Stimulated activated CD4-positive, alpha-beta T cell treated with anti-CD3 and anti-CD28 coated beads, Interleukin-2, amount 100 ng/mL, for 24 hours (primary cell): ENCODE measurements around the gene OR4K14.
"Not testable (repeated sequence)": the region's sequence is repeated elsewhere in the genome, so short reads cannot be mapped to it uniquely, and the experiment has no call there.

Source experiments
- DNase-seq, 2 donors: peaks; one replicate each; pipeline ENCODE4 v3.0.0-alpha.2; 2020

OR4K14 gene, protein sequence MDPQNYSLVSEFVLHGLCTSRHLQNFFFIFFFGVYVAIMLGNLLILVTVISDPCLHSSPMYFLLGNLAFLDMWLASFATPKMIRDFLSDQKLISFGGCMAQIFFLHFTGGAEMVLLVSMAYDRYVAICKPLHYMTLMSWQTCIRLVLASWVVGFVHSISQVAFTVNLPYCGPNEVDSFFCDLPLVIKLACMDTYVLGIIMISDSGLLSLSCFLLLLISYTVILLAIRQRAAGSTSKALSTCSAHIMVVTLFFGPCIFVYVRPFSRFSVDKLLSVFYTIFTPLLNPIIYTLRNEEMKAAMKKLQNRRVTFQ

DNA sequence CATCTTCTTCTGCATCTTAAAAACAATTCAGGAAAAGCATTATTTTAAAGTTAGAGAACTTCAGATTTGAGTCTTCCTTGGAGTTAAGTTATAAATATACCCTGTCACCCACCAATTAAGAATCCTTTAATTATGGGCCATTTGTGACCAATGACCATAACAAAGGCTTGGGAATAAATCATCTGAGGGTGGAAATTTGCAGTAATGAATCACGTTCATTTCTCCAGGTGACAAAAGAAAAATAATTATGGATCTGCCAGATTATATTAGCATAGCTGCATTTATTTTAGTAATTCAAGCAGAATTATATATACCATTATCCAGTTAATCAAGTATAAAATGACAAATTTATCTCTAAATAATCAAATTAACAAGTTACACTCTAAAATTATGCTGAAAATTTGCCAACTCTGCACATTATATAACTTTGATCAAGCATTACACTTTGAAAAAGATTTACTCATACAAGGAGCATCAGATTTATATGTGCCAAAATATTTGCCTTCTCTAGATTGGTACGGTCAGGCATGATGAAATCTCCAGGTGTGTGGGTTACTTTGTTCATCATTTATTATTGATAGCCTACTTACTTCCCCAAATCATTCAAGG, at the start of gene OR4K14:
TSS of gene OR4K14 (minus strand) at position 51 of the 609 bp plus-strand sequence. CDS start 4,114 bp downstream, outside the sequence.
- no peak for DNase-seq

- no peak for DNase-seq
Observed at GRCh38 chr14:20059745-20060144, 40.6 kb upstream of the OR4K14 start, which contains the start of gene OR4L1. Gene OR4L1, plus strand, starts transcription at chr14:20060045. Its CDS starts 0 bp downstream, at chr14:20060045.

DNA sequence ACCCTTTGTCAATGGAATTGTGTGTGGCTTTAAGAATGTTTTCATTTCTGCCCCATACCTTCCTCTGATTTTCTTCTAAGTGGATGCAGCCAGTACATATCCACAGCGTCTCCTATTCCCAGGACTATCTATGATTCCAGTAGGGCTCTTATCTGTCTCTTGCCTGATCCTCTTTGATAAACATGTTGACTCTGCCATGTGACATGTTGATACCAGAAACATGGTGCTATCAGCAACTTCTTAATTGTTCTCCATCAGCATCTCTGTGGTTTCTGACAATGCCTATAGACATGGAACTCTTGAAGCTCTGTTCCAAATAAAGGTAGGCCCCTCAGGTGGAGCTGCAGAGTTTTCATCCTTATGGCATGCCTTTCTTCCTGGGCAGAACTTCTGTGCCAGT, 29.1 kb upstream of the OR4K14 start:
- DNase-seq, result no peak

- DNase-seq, result no peak
Observed at GRCh38 chr14:20044243-20044642, 25.1 kb upstream of the OR4K14 start.

- DNase-seq, result no peak
Observed at GRCh38 chr14:20035938-20036337, 16.8 kb upstream of the OR4K14 start, which contains the start of gene OR4K13. Gene OR4K13, minus strand, starts transcription at chr14:20036038. Its CDS starts 1,280 bp downstream, at chr14:20034758.

GRCh38 chr14:20035449-20035848, 16.3 kb upstream of the OR4K14 start:
- no peak for DNase-seq

DNA sequence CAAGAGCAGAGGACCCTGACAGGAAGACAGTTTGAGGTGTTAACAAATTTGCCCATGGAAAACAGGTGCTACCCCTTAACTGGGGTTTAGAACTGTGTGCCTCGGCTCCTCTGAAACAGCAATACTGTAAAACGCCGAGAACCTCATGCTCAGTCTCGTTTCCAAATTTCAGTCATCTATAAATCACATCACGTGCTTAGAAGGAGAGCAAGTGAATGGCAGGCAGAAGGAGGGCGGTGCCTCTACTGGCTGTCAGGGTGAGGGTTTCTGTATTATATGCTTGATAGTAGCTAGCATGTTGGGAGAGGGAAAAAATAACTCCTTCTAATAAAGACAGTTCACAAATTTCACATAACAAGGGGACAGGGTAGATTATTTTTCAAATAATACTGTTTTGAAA, 12.0 kb upstream of the OR4K14 start:
- no peak for DNase-seq

DNA sequence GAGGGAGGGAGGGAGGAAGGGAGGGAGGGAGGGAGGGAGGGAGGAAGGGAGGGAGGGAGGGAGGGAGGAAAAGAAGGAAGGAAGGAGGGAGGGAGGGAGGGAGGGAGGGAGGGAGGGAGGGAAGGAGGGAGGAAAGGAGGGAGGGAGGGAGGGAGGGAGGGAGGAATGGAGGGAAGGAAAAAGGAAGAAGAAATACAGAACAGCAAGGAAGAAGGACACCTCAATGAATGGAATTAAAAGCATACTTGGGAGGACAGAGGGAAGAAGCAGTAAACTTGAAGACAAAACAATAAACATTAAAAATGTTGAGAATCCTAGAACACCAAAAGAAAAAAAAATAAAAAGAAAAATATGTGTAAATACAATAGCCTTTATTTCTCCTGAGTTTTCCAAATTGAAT, 11.0 kb downstream of the OR4K14 start:
- no peak for DNase-seq

DNA sequence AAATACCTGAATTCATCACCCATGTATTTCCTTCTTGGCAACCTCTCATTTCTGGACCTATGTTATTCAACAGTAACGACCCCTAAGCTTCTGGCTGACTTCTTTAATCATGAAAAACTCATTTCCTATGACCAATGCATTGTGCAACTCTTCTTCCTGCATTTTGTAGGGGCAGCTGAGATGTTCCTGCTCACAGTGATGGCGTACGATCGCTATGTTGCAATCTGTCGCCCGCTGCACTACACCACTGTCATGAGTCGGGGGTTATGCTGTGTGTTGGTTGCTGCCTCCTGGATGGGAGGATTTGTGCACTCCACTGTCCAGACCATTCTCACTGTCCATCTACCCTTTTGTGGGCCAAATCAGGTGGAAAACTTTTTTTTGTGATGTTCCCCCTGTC, 16.8 kb downstream of the OR4K14 start:
- no peak for DNase-seq

DNA sequence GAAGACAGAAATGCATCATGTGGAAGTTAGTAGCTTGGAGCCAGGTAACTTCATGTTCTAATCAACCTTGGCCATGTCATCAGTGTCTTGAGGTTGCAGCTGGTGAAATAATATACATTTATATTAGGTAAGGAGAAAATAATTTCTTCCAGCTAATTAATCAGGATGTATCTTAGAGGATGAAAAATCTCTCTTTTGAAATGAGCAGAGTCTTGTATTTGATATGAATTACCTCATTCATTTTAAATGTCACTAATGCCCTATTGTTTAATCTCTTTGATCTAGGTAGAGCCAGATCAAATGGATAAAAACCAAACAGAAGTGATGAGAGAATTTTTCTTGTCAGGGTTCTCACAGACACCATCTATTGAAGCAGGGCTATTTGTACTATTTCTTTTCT, 17.2 kb downstream of the OR4K14 start, which contains the start of gene OR4Q2:
TSS of gene OR4Q2 (plus strand) at position 301 of the 400 bp plus-strand sequence.
- no peak for DNase-seq

- no peak for DNase-seq
Observed at GRCh38 chr14:19993438-19993837, 25.7 kb downstream of the OR4K14 start.

DNA sequence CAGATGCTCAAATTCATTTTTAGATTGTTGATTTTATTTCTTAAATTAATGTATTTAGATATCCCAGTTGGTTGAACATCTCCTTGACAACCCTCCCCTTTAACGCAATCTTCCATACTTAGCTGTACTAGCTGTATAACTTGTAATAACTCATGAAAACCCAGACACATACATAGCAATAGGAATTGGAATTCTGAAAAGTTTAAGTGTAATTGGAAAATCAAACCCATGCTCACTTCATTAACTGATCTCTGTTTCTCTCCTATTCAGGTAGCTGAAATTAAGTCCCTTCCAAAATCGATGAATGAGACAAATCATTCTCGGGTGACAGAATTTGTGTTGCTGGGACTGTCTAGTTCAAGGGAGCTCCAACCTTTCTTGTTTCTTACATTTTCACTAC, 43.8 kb downstream of the OR4K14 start, which contains the start of gene OR4K15:
TSS of gene OR4K15 (plus strand) at position 301 of the 400 bp plus-strand sequence. CDS start at position 301, 0 bp downstream.
- DNase-seq, result no peak

GRCh38 chr14:19974844-19975243, 44.3 kb downstream of the OR4K14 start:
- DNase-seq, result no peak

DNA sequence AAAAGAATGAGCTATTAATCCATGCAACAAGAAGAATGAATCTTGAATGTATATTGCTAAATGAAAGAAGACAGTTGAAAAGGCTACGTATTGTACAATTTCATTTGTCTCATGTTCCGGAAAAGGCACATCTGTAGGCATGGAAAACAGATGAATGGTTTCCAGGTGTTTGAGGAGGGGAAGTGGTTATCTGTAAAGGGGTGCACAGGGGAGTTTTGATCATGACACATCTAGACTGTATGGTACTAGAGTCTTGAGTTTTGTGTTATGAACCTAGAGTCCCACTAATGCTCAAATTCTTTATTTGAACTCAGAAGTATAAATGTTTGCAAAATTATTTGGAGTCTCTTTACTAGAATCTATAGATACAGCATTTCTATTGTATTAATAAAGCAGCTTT, 49.4 kb downstream of the OR4K14 start:
- not testable (repeated sequence) for DNase-seq
